Activated CD4-positive, alpha-beta T cell treated with anti-CD3 and anti-CD28 coated beads, Interleukin-2, Interleukin-4, amounts not matched to agents 100 ng/mL and 50 ng/mL, durations not matched to agents 16 hours and 8 hours (primary cell): ENCODE measurements around the gene TTC39A.

Experiments used
- DNase-seq: peaks from one replicate; pipeline ENCODE4 v3.0.0-alpha.2; 2020; ENCODE audit warnings: low spot score

The TTC39A gene

DNA sequence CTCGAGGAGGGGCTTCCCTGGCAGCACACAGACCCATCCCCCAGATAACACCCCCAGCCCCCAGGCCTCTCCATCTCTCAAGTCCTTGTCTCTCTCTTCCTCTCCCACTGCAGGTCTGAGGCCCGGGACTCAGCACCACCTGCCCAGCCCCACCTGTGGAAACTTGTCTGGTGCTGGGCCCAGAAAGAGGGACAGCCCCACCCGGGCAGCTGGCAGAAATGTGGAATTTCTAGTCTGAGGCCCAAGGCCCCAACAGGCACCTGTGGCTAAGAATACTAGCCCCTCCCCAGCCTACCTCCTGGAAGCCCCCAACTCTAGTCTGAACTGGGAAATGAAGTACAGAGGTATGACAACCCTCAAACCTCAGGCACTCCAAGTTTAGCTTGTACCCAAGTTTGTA, 15.4 kb downstream of the TTC39A start:
- no peak for DNase-seq

DNA sequence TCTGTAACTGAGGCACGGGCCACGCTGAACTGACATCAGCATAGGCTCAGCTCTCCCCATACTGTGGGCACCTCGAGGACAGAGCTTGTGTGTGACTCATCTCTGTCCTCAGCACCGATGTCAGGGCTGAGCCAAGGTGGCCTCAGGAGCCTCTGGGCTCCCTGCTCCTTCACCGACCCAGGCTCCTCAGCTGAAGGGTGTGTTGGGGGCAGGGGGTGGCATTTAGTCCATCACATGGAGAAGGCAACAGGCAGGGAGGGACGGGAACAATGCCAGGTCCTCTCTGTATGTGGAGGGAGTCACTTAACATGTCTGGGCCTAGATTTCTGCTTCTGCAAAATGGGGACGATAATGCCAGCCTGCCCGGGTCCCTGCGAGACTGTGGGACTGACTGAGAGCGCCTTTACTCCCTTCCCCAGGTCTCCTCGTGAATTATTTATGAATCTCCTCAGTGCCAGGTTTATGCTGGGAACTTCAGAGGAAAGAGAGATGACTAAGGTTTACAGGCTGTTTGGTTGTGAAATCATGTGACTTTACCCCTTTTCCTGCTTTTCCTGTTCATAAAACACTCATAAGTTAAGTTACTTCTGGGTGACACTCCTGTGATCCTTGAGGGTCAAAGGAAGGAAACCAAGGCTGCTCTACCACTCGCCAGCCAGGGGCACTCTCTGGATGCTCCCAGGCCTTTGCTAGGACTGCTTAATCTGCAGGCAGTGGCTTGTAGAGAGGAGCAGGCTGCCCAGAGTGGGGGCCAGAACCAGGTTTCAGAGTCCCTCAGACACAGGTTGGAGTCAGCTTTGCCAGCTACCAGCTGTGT, 16.2 kb downstream of the TTC39A start:
- no peak for DNase-seq

DNA sequence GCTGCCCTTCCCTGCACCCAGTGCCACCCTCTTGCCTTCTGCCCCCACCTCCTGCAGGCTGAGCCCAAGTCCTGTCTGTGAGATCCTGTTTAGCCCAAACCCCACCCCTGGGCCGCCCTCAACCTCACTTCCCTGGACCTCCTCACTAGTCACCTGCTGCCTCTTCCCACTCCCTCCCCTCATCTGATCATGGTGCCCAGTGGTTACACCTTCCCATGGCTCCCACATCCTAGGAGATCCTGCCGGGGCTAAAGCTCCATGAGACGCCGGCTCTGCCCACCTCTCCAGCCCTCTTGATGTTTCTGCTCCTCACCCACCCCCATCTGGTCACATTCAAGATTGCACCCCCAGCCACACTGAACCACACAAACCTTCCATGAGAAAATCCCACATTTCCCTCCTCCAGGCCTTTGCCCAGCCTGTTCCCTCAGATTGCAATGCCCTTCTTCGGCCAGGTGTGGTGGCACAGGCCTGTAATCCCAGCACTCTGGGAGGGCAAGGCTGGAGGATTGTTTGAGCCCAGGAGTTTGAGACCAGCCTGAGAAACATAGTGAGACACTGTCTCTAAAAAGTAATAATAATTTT, 17.0 kb downstream of the TTC39A start:
- no peak for DNase-seq

DNA sequence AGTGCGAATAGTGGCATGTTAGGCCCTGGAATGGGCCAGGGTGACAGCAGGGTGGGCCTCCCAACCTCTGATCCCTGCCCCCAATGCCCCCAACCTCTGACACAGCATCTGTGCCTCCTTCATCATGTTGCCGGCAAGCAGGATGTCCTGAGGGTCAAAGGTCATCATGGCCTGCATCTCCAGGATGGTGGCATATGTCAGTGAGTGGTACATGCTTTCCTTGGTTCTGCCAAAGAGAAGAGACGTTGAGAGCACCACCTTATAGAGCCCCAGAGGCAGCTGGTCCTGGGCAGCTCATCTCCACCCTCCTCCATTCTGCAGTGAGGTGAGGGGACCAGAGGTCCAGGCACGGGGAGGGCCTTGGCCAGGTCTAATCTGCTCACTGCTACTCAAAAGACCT, 17.6 kb downstream of the TTC39A start:
- no peak for DNase-seq

DNA sequence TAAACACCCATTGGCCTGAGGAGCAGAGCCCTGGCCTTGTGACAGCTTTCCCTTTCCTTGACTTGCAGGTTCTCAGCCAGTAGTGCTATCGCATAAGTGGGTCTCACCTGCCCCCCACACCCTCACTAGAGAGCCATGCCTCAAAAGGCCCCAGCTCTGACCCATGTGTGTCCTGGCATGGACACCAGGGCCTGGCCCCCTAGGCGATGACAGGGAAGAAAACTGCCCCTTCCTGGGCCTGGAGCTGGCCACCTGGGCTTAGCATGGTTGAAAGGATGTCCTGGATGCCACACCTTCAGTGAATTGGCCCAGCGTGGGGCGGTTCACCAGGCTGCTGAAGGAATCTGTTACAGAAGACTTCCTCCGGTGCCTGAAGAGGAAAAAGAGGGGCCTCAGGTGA, 18.5 kb downstream of the TTC39A start:
- DNase-seq, result no peak

DNA sequence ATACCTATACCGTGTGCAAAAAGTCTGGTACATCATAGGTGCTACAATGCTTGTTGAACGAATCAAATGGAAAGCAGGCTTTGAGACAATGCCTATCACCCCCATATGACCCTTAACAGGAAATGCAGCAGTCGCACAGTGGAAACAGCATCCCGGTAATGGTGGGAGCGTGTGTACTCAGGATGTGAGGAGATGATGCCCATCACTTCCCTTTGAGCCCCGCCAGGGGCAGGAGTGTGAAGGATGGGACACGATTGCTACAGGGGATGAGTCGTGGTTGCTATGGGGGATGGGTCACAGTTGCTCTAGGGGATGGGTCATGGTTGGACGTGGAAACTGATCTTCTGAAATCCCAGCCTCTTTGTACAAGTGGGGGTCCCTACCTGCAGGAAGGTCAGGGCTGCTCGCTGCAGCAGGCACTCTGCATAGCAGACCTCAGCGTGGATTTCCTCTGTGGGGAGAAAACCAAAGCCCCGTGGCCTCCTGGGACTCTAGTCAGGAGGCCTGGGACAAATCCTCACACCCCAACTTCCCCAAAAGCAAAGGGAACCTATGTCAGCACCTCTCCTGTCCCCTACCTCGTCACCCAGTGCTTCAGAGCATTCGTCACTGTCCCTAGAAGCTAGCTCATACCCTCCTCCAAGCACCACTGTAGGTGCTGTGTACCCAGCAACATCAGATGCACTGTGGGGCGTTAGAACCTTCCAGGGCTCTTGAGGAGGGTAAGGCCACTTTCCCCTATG, 19.3 kb downstream of the TTC39A start:
- DNase-seq, result no peak

DNA sequence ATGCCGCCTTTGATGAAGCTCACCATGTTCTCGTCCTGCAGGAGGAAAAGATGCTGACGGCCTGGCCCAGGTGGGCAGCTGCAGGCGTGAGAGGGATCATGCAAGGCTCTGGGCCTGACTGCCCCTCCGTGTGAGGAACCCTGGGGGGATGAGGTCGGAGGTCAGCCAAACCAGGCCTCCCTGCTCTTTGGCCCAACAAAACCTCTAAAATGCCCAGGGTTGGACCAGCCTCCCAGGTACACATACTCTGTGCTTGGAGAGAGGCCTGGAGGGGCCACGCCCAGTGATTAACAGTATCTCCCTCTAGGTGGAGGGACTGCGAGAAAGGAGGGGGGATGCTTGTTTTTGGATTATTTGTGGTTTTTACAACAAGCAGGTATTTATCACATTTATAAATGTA, 21.1 kb downstream of the TTC39A start:
- no peak for DNase-seq

DNA sequence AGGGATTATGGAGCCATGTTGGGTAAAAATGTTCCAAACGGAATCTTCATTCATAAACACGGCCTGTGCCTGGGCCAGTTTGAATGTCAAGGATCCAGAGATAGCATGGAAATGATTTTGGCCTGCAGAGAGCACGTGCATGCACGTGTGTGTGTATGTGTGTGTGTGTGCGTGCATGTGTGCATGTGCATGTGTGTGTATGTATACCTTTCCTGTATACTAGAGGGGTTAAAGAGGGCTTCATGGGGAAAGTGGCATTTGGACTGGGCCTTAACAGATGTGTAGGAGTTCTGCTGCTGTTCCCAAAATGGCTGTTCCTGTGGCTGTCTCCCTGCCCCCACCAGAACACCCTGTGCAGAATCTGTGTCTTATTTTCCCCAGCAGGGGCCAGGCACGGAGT, 21.7 kb downstream of the TTC39A start:
- DNase-seq, result no peak

DNA sequence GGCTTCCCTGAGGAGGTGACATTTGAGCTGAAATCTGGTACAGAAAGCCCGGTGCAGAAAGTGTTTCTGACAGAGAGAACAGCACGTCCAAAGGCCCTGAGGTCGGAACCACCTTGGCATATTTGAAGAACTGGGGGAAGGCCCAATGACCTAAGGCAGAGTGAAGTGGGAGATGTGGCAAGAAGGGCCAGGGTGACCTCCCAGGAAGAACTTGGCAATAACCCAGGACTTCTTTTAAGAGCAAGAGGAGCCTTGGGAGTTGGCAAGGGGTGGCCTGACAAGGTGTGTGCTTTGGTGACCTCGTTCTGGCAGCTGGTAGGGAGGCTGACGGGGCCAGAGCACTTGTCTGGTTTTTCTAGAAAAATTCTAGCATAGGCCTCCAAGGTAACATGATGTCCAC, 23.4 kb downstream of the TTC39A start:
- no peak for DNase-seq

DNA sequence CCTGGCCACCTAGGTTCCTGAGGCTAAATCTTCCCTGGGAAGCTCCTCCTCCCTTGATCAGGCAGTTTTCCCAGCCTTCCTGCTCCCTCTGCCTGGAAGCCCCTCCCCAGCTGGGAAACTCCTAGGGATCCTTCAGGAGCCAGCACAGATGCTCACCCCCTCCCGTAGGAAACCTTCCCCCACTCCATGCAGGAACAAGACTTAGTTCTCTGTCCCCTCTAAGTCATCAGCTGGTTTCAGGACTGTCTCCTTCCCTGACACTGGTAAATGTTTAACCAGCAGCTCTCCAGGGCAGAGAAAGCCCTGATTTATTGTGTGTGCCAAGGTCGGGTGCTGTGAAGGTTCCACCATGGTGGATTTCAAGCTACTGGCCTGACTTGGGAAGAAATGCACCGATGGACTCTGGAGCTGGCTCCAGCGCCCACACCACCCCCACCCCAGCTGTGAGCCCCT, 25.0 kb downstream of the TTC39A start:
- no peak for DNase-seq

DNA sequence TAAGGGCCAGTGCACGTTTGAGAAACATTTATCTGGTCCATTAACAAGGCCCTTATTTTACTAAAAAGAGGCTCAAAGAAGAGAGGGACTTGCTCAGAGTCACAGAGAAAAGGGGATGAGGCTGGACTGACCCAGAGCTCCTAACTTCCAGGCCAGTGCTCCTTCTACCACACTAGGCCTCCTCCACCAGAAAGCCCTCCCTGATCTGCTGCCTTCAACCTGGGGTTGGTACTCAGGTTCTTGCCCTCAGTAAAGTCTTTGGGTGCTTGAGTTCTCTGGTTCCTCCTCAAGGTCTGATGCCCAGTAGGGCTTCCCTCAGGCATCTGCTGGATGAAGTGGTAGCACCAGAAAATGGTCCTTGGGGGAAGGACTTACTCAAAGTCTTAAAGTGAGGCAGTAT, 26.0 kb downstream of the TTC39A start:
- DNase-seq, result no peak

DNA sequence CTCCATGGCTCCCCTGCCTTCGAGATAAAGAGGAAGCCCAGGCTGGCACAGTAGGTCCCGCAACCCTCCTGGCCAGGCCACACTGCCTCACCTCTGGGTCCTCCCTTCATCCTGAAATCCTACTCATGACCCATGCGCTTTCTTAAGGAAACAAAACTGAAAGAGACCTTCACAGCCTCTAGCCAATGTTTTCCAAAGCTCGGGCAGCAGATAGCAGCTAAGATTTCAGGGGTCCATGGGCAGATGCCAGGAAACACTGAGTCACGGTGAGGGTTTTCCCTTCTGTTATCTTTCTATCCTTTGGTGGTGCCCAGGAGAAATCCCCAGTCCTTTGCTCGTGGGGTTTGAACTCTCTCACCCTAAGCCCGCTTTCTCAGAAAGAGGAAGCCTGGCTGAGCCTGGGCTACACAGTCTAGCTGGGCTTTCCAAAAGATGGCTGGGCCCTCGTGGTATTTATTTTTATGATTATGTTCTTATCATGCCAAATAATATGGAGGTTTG, 26.6 kb downstream of the TTC39A start:
- DNase-seq, result no peak

DNA sequence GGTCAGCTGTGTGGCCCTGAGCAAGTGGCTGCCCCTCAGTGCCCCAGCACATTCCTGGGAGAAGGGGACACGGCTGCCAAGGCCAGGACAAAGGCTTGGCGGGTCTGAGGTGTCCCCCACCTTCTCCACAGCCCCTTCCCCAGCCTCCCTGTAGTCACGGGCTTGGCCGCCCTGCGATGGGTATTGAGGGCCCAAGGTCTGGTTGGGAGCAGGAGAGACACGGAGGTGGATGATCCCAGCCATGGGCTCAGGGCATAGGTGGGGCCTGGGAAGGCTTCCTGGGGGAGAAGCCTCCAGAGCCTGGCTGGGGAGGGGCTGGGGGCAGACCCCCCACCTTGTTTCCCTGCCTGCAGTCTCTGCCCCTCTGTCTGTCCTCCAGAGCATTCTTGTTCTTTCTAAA, 27.0 kb downstream of the TTC39A start:
- DNase-seq, result no peak

DNA sequence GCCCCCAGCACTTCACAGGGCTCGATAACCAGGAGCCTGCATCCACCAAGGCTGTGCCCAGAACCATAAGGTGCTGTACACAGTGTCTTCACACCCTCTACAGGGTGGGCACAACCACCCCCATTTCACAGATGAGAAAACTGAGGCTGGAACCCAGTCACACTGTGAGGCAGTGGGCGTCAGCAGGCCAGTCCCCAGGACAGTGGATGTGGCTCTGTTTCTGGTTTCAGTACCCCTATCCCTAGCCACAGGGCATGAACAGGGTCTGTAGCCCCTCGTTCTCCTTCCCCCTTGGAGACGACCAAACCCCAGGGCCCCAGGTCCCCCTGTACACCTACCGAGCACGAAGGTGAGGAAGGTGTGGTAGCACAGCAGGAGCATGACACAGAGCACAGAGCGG, 27.6 kb downstream of the TTC39A start:
- no peak for DNase-seq

DNA sequence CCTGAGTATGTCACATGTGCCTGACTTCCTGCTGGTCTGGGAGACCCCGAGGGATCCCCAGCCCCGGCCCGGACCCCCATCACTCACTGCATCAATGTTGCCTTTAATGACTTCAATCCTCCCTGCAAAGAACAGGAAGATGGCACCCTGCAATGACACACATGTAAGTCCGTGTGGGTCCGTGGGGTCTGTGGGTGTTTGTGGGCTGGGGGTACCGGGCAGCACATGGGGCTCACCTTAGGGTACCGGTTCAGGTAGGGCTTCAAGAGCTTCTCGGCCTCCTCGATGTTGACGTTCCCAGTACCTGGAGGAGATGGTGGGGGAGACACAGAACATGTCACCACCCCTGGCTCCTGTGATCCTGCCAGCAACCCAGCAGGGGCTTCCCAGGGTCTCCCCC, 28.1 kb downstream of the TTC39A start:
- DNase-seq, result no peak

DNA sequence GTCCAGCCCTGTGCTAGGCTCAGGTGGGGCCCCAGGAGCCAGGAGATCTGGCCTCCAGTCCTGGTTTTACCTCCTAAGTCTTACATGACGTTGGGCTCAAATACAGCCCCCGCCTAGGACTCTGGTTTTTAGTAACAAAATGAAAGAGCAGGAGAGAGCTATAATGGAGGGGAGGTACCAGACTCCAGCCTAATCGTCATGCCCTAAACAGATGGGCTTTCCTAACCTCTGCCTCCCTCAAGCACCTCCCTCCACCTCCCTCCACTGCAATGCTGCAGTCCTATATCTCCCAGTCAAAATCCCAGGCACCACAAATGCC, 28.6 kb downstream of the TTC39A start:
- no peak for DNase-seq

DNA sequence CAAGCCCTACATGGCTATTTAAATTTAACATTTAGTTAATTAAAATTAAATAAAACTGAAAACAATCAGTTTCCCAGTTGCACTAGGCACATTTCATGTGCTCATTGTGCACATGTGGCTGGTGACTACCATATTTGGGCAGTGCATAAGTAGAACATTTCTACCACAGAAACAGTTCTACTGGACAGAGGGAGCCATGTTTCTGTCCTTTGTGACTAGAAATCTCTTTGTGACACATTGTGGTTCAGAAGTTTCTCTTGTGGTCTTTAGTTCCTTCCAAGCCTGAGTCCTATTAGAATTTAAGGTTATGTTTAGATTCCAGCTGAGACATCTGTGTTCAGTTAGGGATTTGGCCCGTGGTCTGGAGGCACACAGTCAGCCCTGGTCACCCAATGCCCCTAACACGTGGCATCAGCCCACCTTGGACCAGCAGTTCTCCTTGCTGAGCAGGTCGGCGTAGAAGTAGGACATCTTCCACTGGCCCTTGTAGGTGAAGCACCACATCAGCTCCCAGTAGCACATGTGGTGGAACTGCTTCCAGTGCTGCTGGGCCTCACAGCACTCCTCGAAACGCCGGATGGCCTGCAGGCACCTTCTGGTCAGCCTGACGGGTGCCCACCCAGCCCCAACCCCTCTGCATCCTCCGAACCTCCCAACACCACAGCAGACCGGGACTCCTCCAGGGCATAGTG, 29.1 kb downstream of the TTC39A start:
- no peak for DNase-seq

DNA sequence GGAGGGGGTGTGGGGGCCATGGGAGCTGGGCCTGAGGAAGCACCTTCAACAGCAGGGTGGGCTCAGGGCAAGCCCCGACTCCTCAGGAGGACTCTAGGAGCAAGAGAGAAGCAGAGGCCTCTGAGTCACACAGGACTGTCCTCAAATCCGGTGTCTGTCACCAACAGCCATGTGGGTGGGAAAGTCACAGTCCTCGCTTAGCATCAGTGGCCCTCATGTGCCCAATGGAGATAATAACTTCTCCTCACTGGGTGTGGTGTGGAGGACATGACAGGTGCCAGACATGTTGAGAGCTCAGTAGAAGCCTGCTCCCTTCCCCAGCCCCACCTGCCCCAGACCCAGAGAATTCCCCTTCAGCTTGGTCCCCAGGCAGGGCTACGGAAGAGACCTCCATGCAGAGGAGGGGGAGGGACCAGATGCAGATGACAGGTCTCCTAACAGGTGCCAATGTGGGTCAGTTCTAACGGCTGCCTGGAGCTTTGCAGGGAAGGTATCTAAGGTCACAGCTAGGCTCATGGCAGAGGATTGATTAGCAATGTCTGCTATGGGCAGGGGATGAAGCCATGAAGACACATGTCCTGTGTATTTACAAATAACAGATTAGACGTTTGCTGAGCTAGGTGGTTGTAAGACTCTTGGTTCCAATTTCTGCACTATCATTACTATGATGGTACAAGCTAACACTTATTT, 30.2 kb downstream of the TTC39A start:
- no peak for DNase-seq

DNA sequence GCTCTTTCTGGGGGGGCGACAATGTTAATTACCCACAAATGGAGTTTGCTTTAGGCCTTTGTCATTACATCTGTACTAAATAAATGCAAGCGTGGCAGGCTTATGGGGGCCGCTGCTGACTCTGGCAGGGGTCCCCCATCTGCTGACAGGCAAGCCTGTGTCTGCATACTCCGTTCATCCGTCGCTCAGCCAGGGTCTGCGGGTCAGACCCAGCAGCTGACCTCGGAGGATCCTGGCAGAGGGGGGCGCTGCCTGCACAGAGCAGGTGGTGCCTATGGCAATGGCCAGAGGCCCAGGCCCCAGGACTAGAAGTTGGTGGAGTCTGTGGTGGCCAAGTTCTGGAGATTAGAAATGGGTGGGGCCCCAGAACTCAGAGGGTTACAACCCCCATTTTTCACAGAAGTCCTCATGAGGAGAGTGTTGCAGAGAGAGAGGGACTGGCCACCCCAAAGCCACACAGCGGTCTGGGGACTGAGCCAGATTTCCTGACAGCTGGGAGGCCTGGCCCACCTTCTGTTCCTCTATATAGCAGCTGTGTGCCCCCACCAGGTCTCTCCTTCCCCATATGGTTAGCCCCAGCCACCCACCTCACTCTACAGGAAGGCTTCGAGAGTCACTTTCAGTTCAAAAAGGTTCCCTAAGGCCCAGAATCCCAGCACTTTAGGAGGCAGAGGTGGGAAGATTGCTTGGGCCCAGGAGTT, 31.0 kb downstream of the TTC39A start:
- no peak for DNase-seq

DNA sequence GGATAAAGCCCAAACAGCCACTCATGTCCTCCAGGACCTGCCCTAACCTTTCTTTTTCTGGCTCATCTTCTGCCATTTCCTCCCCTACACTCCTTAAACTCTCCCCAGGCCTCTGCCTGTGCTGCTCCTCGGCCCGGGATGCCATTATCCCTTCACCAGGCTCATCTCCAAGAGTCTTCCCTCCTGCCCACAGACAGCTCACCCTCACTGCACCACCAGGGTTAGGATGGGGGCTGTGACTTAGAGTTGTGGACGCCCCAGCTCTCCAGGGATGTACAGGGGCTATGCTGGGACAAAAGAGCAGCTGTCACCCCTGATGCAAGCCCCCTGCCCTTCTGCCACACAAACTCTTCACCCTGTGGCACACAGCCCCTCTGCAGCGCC, 32.0 kb downstream of the TTC39A start:
- no peak for DNase-seq
